Calu3 (cell line): ENCODE results near the gene MEI4. TPM values are rescaled to one million over a fixed set of nuclear protein-coding genes. Genes with fewer than 3 reads are reported as not detected.
"Not testable (repeated sequence)": the region's sequence is repeated elsewhere in the genome, so short reads cannot be mapped to it uniquely, and the experiment has no call there.

Experiments used
- BruUV-seq: library from RNA; stranded (reverse); fragments of 400-500 nt; replicated peaks from 2 replicates; lab custom pipeline; 2021; lab: Mats Ljungman, UMichigan
- CTCF ChIA-PET: fragments of 300-600 bp; sonication (Branson Sonifier 250); formaldehyde crosslinking; loops from one replicate; lab custom pipeline; 2022; ENCODE audit warnings: antibody characterized with exemption; lab: Charles Lee
- DNase-seq: peaks from one replicate; pipeline ENCODE4 v3.0.0; 2022
- H3K27ac Mint-ChIP-seq: one replicate; pipeline ENCODE4 v1.8.0; 2022; ENCODE audit warnings: mixed read lengths; ENCODE audit not compliant: unreplicated experiment
- H3K27me3 Mint-ChIP-seq: one replicate; pipeline ENCODE4 v1.8.0; 2022; ENCODE audit warnings: mixed read lengths; ENCODE audit not compliant: unreplicated experiment
- H3K36me3 Mint-ChIP-seq: one replicate; pipeline ENCODE4 v1.8.0; 2022; ENCODE audit warnings: mild to moderate bottlenecking, moderate library complexity, mixed read lengths; ENCODE audit not compliant: insufficient read depth, unreplicated experiment
- H3K4me1 Mint-ChIP-seq: one replicate; pipeline ENCODE4 v1.8.0; 2022; ENCODE audit warnings: mild to moderate bottlenecking, low read depth, mixed read lengths; ENCODE audit not compliant: unreplicated experiment
- H3K4me3 Mint-ChIP-seq: one replicate; pipeline ENCODE4 v1.8.0; 2022; ENCODE audit warnings: mild to moderate bottlenecking, low read depth, moderate library complexity, mixed read lengths; ENCODE audit not compliant: unreplicated experiment
- H3K9me3 Mint-ChIP-seq: one replicate; pipeline ENCODE4 v1.8.0; 2022; ENCODE audit warnings: low read depth, mixed read lengths; ENCODE audit not compliant: unreplicated experiment
- intact Hi-C: fragments of 100-400 bp; cut with micrococcal nuclease; formaldehyde crosslinking; loops from one replicate; pipeline ENCODE4 v1.10.0; 2022; ENCODE audit not compliant: unreplicated experiment
- total RNA-seq: library from RNA; stranded (reverse); gene quantifications from 2 replicates; pipeline ENCODE4 v1.2.3, GENCODE V29; 2022
- TF ChIP-seq, protein P1 (sequence below): fragments of 200-600 bp; IDR thresholded peaks from one replicate; pipeline ENCODE4 v1.8.0; 2022; ENCODE audit warnings: antibody characterized with exemption; ENCODE audit not compliant: unreplicated experiment

MEI4 gene
- total RNA-seq, 1 experiment from 2014 or later: 0.09 TPM

DNA sequence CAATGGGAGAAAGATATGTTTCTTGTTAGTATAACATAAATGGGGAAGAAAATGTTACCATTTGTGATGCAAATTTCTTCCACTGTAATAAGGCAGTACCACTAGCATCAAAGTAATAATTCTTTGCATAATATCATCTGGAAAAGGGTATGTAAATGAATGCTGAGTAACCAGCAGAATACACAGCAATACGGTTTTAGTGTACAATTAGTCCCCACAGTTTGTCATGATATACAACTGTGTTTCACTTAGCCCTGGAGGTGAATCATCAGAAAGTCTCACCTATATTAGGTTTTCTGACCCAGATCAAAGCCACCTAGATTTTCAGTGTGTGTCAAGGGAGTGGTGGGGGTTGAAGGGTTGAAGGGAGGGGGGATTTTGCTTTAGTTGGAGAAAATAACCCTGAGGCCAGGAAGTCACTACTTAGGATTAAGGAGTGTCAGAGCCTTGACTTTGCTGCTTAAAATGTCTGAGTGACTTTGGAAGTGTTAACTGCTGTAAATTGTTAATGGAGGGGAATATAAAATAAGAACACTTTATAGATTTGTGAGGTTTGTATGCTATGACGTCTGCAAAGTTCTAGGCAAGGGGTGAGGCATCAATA is 8.6 kb upstream of the MEI4 start:
- no peaks in the 10 kb centered on the region for H3K9me3 Mint-ChIP-seq
- no TSS peak for BruUV-seq
- H3K4me1 Mint-ChIP-seq: peaks cover 7% of the 10 kb centered on the region
- intact Hi-C loops: no loop called here
- no peak overlapping the region for H3K4me3 Mint-ChIP-seq
- CTCF ChIA-PET: no interaction called here
- TF ChIP-seq, protein P1, sequence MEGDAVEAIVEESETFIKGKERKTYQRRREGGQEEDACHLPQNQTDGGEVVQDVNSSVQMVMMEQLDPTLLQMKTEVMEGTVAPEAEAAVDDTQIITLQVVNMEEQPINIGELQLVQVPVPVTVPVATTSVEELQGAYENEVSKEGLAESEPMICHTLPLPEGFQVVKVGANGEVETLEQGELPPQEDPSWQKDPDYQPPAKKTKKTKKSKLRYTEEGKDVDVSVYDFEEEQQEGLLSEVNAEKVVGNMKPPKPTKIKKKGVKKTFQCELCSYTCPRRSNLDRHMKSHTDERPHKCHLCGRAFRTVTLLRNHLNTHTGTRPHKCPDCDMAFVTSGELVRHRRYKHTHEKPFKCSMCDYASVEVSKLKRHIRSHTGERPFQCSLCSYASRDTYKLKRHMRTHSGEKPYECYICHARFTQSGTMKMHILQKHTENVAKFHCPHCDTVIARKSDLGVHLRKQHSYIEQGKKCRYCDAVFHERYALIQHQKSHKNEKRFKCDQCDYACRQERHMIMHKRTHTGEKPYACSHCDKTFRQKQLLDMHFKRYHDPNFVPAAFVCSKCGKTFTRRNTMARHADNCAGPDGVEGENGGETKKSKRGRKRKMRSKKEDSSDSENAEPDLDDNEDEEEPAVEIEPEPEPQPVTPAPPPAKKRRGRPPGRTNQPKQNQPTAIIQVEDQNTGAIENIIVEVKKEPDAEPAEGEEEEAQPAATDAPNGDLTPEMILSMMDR: no peak
- no peaks in the 10 kb centered on the region for H3K36me3 Mint-ChIP-seq
- no peak for DNase-seq
- no peak overlapping the region for H3K27ac Mint-ChIP-seq
- no peaks in the 10 kb centered on the region for H3K27me3 Mint-ChIP-seq

- Mint-ChIP-seq H3K4me3 (peak overlapping the region; percentile 59), H3K9me3 (no peaks in the 10 kb centered on the region), H3K27me3 (no peaks in the 10 kb centered on the region), H3K36me3 (no peaks in the 10 kb centered on the region), H3K4me1 (no peaks in the 10 kb centered on the region), H3K27ac (no peak overlapping the region)
- BruUV-seq: no TSS peak
- intact Hi-C loops: loop anchor here (10.0 kb wide), 1 partner anchor 155 kb away; no protein-coding TSS in a partner anchor
- CTCF ChIA-PET: no interaction called here
- TF ChIP-seq, protein P1: peak; percentile 18
- DNase-seq: peak; percentile 64
Observed at GRCh38 chr6:77650098-77650663, 2.7 kb upstream of the MEI4 start.

- Mint-ChIP-seq H3K9me3 (no peaks in the 10 kb centered on the region), H3K36me3 (no peaks in the 10 kb centered on the region), H3K27ac (no peak overlapping the region), H3K4me1 (no peaks in the 10 kb centered on the region), H3K27me3 (no peaks in the 10 kb centered on the region), H3K4me3 (no peak overlapping the region)
- CTCF ChIA-PET: no interaction called here
- no TSS peak for BruUV-seq
- no peak for DNase-seq
- TF ChIP-seq, protein P1: no peak
- intact Hi-C loops: loop anchor here (10.0 kb wide), 1 partner anchor 159 kb away; no protein-coding TSS in a partner anchor
Observed at GRCh38 chr6:77653816-77654215, 977 bp downstream of the MEI4 start.

GRCh38 chr6:77655035-77655434 is 2.2 kb downstream of the MEI4 start:
- CTCF ChIA-PET, H3K4me1 Mint-ChIP-seq, H3K4me3 Mint-ChIP-seq, H3K9me3 Mint-ChIP-seq, BruUV-seq, H3K36me3 Mint-ChIP-seq, H3K27me3 Mint-ChIP-seq, H3K27ac Mint-ChIP-seq, DNase-seq: not testable (repeated sequence)
- intact Hi-C loops: loop anchor here (10.0 kb wide), 1 partner anchor 160 kb away; no protein-coding TSS in a partner anchor
